HPDE6-E6E7 (cell line): Measurements from ENCODE around the gene TMEM223.
"Not testable (repeated sequence)": the region's sequence is repeated elsewhere in the genome, so short reads cannot be mapped to it uniquely, and the experiment has no call there.

ENCODE experiments used
- DNase-seq: peaks from one replicate; pipeline ENCODE4 v3.0.0; 2011; ENCODE audit warnings: missing footprints; ENCODE audit errors: extremely low spot score

The TMEM223 gene

GRCh38 chr11:62753736-62754603 lies 37.8 kb downstream of the TMEM223 start, which contains the start of gene ZBTB3:
Gene ZBTB3, minus strand, starts transcription at chr11:62754160. Its CDS starts 496 bp downstream, at chr11:62753664.
- DNase-seq: peak; percentile 98

DNA sequence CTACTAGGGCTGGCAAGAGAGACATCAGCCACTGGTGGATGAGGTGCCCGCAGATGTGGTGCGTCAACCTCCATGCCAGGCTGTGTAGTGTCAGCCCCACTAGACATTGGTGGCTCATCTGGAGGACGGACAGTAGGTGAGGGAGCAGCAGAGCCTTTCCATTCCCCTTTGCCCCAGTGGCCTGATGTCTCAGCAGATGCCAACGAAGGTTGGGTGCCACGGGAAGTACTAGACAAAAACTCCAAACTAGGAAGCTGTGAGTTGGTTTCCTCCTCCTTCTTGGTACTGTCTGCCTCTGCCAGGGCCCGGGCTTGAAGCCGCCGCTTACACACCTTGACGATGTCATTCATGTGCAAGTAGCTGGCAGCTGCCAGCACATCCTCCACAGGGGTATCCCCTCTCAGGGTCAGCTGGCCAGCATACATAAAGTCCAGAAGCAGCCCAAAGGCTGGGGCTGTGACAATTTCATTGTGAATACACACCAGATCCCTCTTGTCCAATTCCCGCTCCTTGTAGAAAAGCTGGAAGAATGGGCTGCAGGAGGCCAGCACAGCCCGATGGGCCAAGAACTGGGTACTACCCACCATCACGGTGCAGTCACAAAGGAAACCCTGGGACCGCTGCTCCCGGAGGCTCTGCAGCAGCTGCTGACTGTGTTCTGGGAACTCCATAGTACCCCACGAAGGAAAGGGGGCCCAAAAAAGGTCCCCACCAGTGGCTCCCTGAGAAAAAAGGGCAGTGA lies 38.6 kb downstream of the TMEM223 start:
- no peak for DNase-seq

DNA sequence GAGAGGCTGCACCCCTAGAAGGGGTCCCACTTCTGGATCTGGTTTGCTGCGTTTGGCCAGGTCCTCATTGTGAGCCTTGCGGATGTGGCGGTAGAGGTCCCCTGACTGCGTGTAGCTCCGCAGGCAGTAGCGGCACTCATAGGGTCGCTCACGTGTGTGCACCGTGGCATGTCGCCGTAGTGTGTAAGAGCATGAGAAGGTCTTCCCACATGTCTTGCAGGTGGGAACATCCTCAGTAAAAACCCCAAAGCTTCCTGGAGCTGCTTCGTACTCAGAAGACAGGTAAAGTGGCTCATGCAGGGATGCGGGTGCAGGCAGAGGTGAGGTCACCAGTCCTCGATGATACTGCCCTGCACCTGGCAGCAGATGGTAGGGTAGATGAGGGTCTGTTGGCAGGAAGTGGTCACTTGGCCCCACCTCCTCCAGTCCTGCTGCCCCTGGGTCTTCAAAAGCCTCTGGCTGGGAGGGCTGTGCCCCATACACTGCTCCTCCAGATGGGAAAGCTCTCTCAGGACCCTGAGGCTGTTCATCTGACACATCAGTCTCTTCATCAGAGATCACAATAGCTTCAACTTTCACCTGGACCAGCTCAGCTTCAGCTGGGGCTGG lies 39.5 kb downstream of the TMEM223 start:
- DNase-seq: no peak

DNA sequence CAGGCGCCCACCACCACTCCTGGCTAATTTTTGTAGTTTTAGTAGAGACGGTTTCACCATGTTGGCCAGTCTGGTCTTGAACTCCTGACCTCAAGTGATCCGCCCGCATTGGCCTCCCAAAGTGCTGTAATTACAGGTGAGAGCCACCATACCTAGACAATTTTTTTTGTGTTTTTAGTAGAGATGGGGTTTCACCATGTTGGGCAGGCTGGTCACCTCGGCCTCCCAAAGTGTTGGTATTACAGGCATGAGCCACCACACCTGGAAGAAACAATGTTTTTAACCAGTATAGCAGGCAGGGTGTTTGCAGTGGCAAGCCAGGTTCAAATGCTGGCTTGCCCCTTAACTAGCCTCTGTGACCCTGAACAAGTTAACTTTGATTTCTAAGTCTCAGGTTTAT lies 41.9 kb downstream of the TMEM223 start:
- not testable (repeated sequence) for DNase-seq

- no peak for DNase-seq
Measured at GRCh38 chr11:62747475-62748160, 44.2 kb downstream of the TMEM223 start.
